Nucleus accumbens (tissue), 56 donors: ENCODE results near the gene EFR3B.

Source experiments
- DNase-seq, 56 donors: peaks; one replicate each; lab custom pipeline; 2025; lab: John Stamatoyannopoulos, UW

EFR3B gene

GRCh38 chr2:25173719-25174118, 131.8 kb downstream of the EFR3B start:
- no peak for DNase-seq

GRCh38 chr2:25174192-25174861, 132.5 kb downstream of the EFR3B start:
- DNase-seq = no peak

GRCh38 chr2:25176138-25176537, 134.3 kb downstream of the EFR3B start:
- no peak for DNase-seq

- DNase-seq = no peak
Observed at GRCh38 chr2:25176541-25177181, 134.8 kb downstream of the EFR3B start.

GRCh38 chr2:25177211-25177611, 135.3 kb downstream of the EFR3B start:
- no peak for DNase-seq

- DNase-seq = no peak
Observed at GRCh38 chr2:25178976-25179375, 137.1 kb downstream of the EFR3B start.

GRCh38 chr2:25184254-25184653, 142.4 kb downstream of the EFR3B start:
- DNase-seq = no peak

- DNase-seq = no peak
Observed at GRCh38 chr2:25187729-25188350, 146.0 kb downstream of the EFR3B start.

- DNase-seq = no peak
Observed at GRCh38 chr2:25188405-25188804, 146.5 kb downstream of the EFR3B start.

- DNase-seq = no peak
Observed at GRCh38 chr2:25190536-25190935, 148.7 kb downstream of the EFR3B start.

GRCh38 chr2:25194576-25195122, 152.8 kb downstream of the EFR3B start:
- DNase-seq = no peak

- peak in 1 of 56 donors; percentile 8 for DNase-seq
Observed at GRCh38 chr2:25197336-25198208, 155.7 kb downstream of the EFR3B start.

GRCh38 chr2:25198209-25198525, 156.3 kb downstream of the EFR3B start:
- no peak for DNase-seq

- DNase-seq = no peak
Observed at GRCh38 chr2:25198576-25198975, 156.7 kb downstream of the EFR3B start.

GRCh38 chr2:25201265-25201664, 159.4 kb downstream of the EFR3B start:
- no peak for DNase-seq

- DNase-seq = no peak
Observed at GRCh38 chr2:25201794-25202193, 159.9 kb downstream of the EFR3B start.

- DNase-seq = no peak
Observed at GRCh38 chr2:25202275-25202674, 160.4 kb downstream of the EFR3B start.

GRCh38 chr2:25204190-25204838, 162.4 kb downstream of the EFR3B start:
- DNase-seq = peak in 11 of 56 donors; percentile 6 to 43 (median 24)

- DNase-seq = no peak
Observed at GRCh38 chr2:25207078-25207545, 165.2 kb downstream of the EFR3B start.
